Neural progenitor cell (in vitro differentiated cells): ENCODE measurements around the gene NEO1.

ENCODE experiments used
- CTCF ChIP-seq: fragments of 200-600 bp; sonication (generic); IDR thresholded peaks from 2 replicates; pipeline ENCODE4 v1.5.1; 2017; ENCODE audit warnings: antibody characterized with exemption, mild to moderate bottlenecking
- EZH2phosphoT487 ChIP-seq: fragments of 200-600 bp; sonication (generic); IDR thresholded peaks from 2 replicates; pipeline ENCODE4 v1.6.1; 2017; ENCODE audit warnings: antibody characterized with exemption

DNA sequence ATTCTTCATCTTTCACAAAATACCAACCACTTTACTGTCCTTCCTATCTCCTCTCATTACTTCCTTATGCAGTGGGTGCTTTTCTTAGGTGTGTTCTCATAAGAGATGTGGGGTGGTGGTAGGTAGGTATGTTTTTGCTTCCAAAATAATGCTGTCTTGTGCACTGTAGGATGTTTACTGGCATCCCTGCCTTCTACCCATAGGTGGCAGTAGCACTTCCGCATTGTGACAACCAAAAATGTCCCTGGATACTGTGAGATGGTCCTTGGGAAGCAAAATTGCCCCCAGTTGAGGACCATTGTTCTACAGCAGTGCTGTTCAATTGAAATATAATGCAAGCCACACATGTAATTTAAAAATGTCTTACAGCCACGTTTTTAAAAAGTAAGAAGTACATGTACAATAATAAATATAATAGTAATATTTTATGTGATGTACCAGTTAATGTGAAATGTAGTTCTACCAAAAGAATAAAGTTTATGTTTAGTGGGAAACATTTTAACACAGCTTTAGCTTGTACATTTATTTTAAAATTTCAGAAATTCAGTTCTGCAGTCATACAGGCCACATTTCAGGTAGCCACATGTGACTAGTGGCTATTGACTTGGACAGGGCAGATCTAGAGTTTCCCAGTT, 75.2 kb downstream of the NEO1 start:
- TF ChIP-seq CTCF, result peak; percentile 93
- TF ChIP-seq EZH2phosphoT487, result no peak
